Epithelial cell of esophagus (primary cell): ENCODE results near the gene FRRS1.
"Not testable (repeated sequence)": the region's sequence is repeated elsewhere in the genome, so short reads cannot be mapped to it uniquely, and the experiment has no call there.

Experiments used
- DNase-seq: peaks from one replicate; pipeline ENCODE4 v3.0.0; 2010; ENCODE audit warnings: low read depth
- H3K4me3 ChIP-seq: 2 replicates; pipeline ENCODE4 v1.5.1; 2011; ENCODE audit warnings: mild to moderate bottlenecking, low read length, control low read depth
- CTCF ChIP-seq: IDR thresholded peaks from 2 replicates; pipeline ENCODE4 v1.5.1; 2011; ENCODE audit warnings: low read depth, mild to moderate bottlenecking, low read length, control low read depth, inconsistent platforms; ENCODE audit not compliant: insufficient read depth; ENCODE audit errors: missing control alignments

The FRRS1 gene

GRCh38 chr1:99759518-99760160 is 6.8 kb downstream of the FRRS1 start:
- no peak for TF ChIP-seq CTCF
- no peak for DNase-seq
- H3K4me3 ChIP-seq, result no peak overlapping the region

DNA sequence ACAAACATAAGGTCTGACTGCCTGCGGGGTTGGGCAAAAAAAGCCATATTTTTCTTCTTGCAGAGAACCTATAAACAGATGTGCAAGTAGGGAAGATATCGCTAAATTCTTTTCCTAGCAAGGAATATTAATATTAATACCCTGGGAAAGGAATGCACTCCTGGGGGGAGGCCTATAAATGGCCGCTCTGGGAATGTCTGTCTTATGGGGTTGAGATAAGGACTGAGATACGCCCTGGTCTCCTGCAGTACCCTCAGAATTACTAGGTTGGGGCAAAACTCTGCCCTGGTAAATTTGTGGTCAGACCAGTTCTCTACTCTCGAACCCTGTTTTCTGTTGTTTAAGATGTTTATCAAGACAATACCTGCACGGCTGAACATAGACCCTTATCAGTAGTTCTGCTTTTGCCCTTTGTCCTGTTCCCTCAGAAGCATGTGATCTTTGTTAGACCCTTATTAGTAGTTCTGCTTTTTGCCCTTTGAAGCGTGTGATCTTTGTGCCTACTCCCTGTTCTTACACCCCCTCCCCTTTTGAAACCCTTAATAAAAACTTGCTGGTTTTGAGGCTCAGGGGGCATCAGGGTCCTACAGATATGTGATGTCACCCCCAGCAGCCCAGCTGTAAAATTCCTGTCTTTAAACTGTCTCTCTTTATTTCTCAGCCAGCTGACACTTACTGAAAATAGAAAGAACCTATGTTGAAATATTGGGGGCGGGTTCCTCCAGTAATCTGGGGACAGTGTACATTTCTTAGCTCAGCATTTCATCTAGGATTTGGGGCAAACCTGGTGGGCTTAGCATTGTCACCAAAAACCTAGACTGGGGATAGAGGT is 7.5 kb downstream of the FRRS1 start:
- not testable (repeated sequence) for DNase-seq, H3K4me3 ChIP-seq

GRCh38 chr1:99758073-99758511 is 8.3 kb downstream of the FRRS1 start:
- H3K4me3 ChIP-seq, result no peak overlapping the region

DNA sequence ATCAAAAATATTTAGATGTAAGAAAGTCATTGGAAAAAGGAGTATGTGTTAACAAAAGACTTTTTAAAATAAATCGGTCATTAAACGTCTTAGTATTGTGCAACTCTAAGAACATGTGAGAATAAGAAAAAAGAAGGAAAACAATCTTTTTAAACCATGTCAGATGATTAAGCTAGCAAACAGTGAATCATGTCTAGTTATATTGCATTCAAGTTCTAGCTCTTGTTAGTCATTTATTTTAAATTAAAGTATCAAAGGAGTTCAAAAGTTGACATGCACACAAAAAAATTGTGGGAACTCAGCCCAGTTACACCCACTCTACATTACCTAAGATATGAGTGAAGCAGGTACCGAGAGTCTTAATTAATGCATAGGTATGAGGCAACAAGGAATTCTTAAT is 9.8 kb downstream of the FRRS1 start:
- no peak overlapping the region for H3K4me3 ChIP-seq
- no peak for TF ChIP-seq CTCF
- peak; percentile 91 for DNase-seq

More at GRCh38 chr1:99758073-99758511, 8.3 kb downstream of the FRRS1 start:
- no peak for TF ChIP-seq CTCF
- DNase-seq, result no peak

DNA sequence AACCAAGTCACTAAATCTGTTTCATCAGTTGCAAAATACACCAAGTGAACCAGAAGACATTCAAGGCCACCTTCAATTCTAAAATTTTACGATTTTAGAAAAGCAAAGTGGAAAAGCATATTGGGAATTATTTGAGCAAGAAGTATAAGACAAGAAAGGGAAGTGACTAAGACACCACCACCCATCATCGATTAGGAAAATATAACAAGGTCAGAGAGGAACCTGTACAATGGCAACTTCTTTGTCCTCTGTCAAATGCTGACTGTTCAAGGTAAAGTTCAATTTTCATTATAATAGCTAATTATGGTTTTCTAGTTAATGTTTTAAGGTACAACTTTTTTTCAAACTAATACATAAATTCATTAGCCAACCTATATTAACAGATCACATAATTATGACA is 10.8 kb downstream of the FRRS1 start:
- no peak for DNase-seq
- H3K4me3 ChIP-seq, result no peak overlapping the region
- TF ChIP-seq CTCF, result no peak

DNA sequence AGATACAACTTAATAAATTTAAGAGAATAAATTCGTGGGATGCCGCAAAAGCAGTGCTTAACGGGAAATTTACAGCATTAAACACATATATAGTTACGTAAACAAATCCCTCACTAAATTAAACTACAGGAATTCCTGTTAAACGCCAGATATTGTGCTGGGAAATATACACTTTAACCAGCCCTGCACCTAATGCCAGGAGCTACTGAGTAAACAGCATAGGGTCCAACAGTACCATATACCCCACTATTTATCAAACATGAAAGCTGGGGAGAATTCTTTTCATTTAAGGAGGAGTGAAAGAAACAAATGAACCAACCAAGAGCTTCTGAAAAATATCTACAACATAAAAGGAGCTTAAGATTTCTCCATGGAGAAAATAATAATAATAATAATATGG is 11.7 kb downstream of the FRRS1 start:
- no peak for TF ChIP-seq CTCF
- no peak overlapping the region for H3K4me3 ChIP-seq
- no peak for DNase-seq

DNA sequence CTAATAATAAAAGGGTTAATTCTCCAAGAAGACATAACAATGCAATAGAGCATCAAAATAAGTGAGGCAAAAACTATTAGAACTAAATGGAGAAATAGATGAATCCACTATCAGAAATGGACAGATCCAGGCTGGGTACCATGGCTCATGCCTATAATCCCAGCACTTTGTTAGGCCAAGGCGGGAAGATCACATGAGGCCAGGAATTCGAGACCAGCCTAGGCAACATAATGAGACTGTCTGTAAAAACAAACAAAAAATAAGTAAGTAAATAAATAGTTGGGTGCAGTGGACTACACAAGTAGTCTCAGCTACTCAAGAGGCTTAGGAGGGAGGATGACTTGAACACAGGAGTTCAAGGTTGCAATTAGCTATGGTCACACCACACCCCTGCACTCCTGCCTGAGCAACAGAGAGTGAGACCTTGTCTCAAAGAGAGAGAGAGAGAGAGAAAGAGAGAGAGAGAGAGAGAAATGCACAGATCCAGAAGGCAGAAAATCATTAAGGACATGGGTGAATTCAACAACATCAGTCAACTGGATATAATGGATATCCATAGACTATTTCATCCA is 12.3 kb downstream of the FRRS1 start:
- H3K4me3 ChIP-seq, result no peak overlapping the region
- DNase-seq, result no peak
- no peak for TF ChIP-seq CTCF
